ACHN (cell line): ENCODE data around the gene MYL6B.

Source experiments
- DNase-seq: peaks from one replicate; pipeline ENCODE4 v3.0.0-alpha.2; 2015
- in situ Hi-C: cut with HindIII; loops from 2 replicates; pipeline ENCODE4 v1.10.0; 2017; ENCODE audit warnings: low sequenced_read_pairs, low pct_ligation_motif_present, low pct_unique_long_range_greater_than_20kb

MYL6B gene

GRCh38 chr12:56120158-56120846 lies 32.1 kb upstream of the MYL6B start:
- in situ Hi-C loops = no loop called here
- DNase-seq = peak; percentile 46

- DNase-seq = no peak
- in situ Hi-C loops = no loop called here
Observed at GRCh38 chr12:56121204-56121870, 31.1 kb upstream of the MYL6B start.

GRCh38 chr12:56122637-56123036 lies 29.8 kb upstream of the MYL6B start:
- in situ Hi-C loops = no loop called here
- no peak for DNase-seq

GRCh38 chr12:56124133-56124532 lies 28.3 kb upstream of the MYL6B start:
- in situ Hi-C loops = no loop called here
- DNase-seq = no peak

- in situ Hi-C loops = no loop called here
- no peak for DNase-seq
Observed at GRCh38 chr12:56126732-56127239, 25.6 kb upstream of the MYL6B start.

- no peak for DNase-seq
- in situ Hi-C loops = no loop called here
Observed at GRCh38 chr12:56127485-56127887, 24.9 kb upstream of the MYL6B start.

- DNase-seq = peak; percentile 100
- in situ Hi-C loops = no loop called here
Observed at GRCh38 chr12:56127888-56128669, 24.3 kb upstream of the MYL6B start, which contains the start of gene ESYT1. ESYT1 (plus strand) TSS chr12:56128267; CDS start chr12:56128320, 53 bp downstream.

GRCh38 chr12:56128670-56129205 lies 23.6 kb upstream of the MYL6B start:
- in situ Hi-C loops = no loop called here
- peak; percentile 34 for DNase-seq

GRCh38 chr12:56129206-56129941 lies 23.0 kb upstream of the MYL6B start:
- peak; percentile 65 for DNase-seq
- in situ Hi-C loops = no loop called here

- in situ Hi-C loops = no loop called here
- no peak for DNase-seq
Observed at GRCh38 chr12:56129942-56130495, 22.4 kb upstream of the MYL6B start.

GRCh38 chr12:56130876-56131275 lies 21.5 kb upstream of the MYL6B start:
- in situ Hi-C loops = no loop called here

GRCh38 chr12:56134897-56135296 lies 17.5 kb upstream of the MYL6B start:
- in situ Hi-C loops = no loop called here
- no peak for DNase-seq

More at GRCh38 chr12:56130876-56131275, 21.5 kb upstream of the MYL6B start:
- no peak for DNase-seq

- no peak for DNase-seq
- in situ Hi-C loops = no loop called here
Observed at GRCh38 chr12:56137853-56138571, 14.4 kb upstream of the MYL6B start.

- no peak for DNase-seq
Observed at GRCh38 chr12:56141946-56142784, 10.2 kb upstream of the MYL6B start.

GRCh38 chr12:56143217-56143616 lies 9.2 kb upstream of the MYL6B start:
- in situ Hi-C loops = no loop called here
- DNase-seq = no peak

More at GRCh38 chr12:56141946-56142784, 10.2 kb upstream of the MYL6B start:
- in situ Hi-C loops = no loop called here

GRCh38 chr12:56143870-56144269 lies 8.5 kb upstream of the MYL6B start:
- DNase-seq = no peak
- in situ Hi-C loops = no loop called here

GRCh38 chr12:56145217-56145616 lies 7.2 kb upstream of the MYL6B start:
- in situ Hi-C loops = no loop called here

More at GRCh38 chr12:56145217-56145616, 7.2 kb upstream of the MYL6B start:
- no peak for DNase-seq
